Measurements from ENCODE around the gene MEGF9.

DNA sequence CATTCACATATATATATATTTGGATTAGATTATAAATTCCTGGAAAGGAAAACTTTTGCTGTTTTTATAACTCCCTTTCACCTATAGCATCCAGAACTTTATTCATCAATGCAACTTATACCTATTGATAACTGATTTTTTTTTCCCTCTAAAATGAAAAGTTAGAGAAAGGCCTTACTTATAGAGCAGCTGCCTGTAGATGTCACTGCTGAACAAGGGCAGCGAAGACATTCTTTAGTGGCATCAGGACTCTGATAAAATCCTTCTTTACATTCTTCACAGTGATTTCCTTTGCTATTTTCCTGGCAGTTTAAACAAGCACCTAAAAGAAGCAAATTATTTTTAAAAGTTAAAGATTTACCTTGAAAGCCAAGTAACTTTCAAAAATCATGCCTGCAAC lies 102.1 kb downstream of the MEGF9 start:
- TF ChIP-seq POLR2A (IDR thresholded peaks at IDR 0.05) (no peak), CTCF (IDR thresholded peaks at IDR 0.05) (no peak)
